HG03571 (cell line): Measurements from ENCODE around the gene RGS3.

ENCODE experiments used
- ATAC-seq: cut with Tn5 transposase; IDR thresholded peaks from one replicate; pipeline ENCODE4 v1.9.1; 2021; ENCODE audit not compliant: unreplicated experiment

RGS3 gene

GRCh38 chr9:113464286-113464660 lies 746 bp downstream of the RGS3 start:
- no peak for ATAC-seq

GRCh38 chr9:113465599-113466140 lies 2.1 kb downstream of the RGS3 start:
- ATAC-seq = no peak

- no peak for ATAC-seq
These were observed 3.7 kb downstream of the RGS3 start for GRCh38 chr9:113467183-113467582.

GRCh38 chr9:113468716-113469448 lies 5.4 kb downstream of the RGS3 start:
- no peak for ATAC-seq

GRCh38 chr9:113471143-113471542 lies 7.6 kb downstream of the RGS3 start:
- ATAC-seq = no peak

GRCh38 chr9:113471566-113471965 lies 8.0 kb downstream of the RGS3 start:
- ATAC-seq = no peak

- ATAC-seq = no peak
These were observed 8.7 kb downstream of the RGS3 start for GRCh38 chr9:113472199-113472598.

- no peak for ATAC-seq
These were observed 11.0 kb downstream of the RGS3 start for GRCh38 chr9:113474360-113475028.

GRCh38 chr9:113475031-113475430 lies 11.5 kb downstream of the RGS3 start:
- ATAC-seq = no peak

GRCh38 chr9:113475992-113476391 lies 12.5 kb downstream of the RGS3 start:
- no peak for ATAC-seq

- no peak for ATAC-seq
These were observed 13.0 kb downstream of the RGS3 start for GRCh38 chr9:113476511-113476916.

GRCh38 chr9:113477058-113477457 lies 13.5 kb downstream of the RGS3 start:
- ATAC-seq = no peak

GRCh38 chr9:113477661-113478060 lies 14.1 kb downstream of the RGS3 start:
- ATAC-seq = no peak

GRCh38 chr9:113479174-113479621 lies 15.7 kb downstream of the RGS3 start:
- no peak for ATAC-seq

- ATAC-seq = no peak
These were observed 17.1 kb downstream of the RGS3 start for GRCh38 chr9:113480612-113481011.

GRCh38 chr9:113481176-113481787 lies 17.8 kb downstream of the RGS3 start:
- ATAC-seq = no peak

GRCh38 chr9:113482341-113482740 lies 18.8 kb downstream of the RGS3 start:
- no peak for ATAC-seq

GRCh38 chr9:113482991-113483675 lies 19.6 kb downstream of the RGS3 start:
- ATAC-seq = no peak

- no peak for ATAC-seq
These were observed 20.2 kb downstream of the RGS3 start for GRCh38 chr9:113483676-113484257.

- ATAC-seq = no peak
These were observed 20.8 kb downstream of the RGS3 start for GRCh38 chr9:113484258-113484730.

- ATAC-seq = no peak
These were observed 22.2 kb downstream of the RGS3 start for GRCh38 chr9:113485761-113486115.
